Body of pancreas (tissue), 4 donors: ENCODE results near the gene ZBP1.

ENCODE experiments used
- POLR2A ChIP-seq, 3 donors: fragments of 450-650 bp; IDR thresholded peaks; one replicate each; pipeline ENCODE4 v1.6.1; 2016; ENCODE audit warnings: antibody characterized with exemption in 3 of 3, mild to moderate bottlenecking in 2 of 3
- TF ChIP-seq, protein P1 (sequence below), 7 experiments: fragments of 450-650 bp in 4 of 7; fragments of 200-600 bp in 3 of 7; sonication (generic) in 3 of 7; IDR thresholded peaks; one replicate each; pipeline ENCODE4 v1.5.1; 2016 to 2019; ENCODE audit warnings: antibody characterized with exemption in 7 of 7

DNA sequence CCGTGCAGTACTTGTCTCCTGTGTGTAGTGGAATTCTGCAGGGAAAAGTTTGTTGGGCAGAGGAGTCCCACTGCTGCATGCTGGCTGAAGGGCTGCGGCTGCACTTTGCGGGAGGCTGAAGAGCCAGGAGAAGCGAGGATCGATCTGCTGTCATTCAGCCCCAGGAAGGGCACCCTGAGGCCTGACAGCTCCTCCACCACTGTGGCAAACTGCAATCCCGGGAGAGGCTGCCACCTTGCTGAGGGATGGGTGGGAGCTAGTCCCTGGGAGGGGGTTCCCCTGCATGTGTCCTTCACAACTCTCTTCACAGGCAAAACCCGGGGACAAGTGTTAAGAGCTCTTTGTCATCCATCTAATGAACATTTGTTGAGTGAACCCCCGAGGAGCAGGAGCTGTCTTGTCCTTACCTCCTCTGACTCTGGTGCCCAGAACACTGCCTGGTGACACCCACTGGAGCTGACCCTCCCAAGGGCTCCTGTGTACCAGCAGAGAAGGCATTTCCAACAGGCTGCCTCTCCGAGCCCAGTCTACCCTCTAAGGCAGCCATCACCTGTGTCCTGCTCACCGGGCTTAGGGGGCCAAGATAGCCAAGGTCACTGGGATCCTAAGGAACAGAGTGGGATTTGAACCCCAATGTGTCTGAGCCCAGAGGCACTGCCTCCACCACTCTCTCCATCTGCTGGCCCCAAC, 41.6 kb downstream of the ZBP1 start:
- TF ChIP-seq, protein P1, sequence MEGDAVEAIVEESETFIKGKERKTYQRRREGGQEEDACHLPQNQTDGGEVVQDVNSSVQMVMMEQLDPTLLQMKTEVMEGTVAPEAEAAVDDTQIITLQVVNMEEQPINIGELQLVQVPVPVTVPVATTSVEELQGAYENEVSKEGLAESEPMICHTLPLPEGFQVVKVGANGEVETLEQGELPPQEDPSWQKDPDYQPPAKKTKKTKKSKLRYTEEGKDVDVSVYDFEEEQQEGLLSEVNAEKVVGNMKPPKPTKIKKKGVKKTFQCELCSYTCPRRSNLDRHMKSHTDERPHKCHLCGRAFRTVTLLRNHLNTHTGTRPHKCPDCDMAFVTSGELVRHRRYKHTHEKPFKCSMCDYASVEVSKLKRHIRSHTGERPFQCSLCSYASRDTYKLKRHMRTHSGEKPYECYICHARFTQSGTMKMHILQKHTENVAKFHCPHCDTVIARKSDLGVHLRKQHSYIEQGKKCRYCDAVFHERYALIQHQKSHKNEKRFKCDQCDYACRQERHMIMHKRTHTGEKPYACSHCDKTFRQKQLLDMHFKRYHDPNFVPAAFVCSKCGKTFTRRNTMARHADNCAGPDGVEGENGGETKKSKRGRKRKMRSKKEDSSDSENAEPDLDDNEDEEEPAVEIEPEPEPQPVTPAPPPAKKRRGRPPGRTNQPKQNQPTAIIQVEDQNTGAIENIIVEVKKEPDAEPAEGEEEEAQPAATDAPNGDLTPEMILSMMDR (IDR thresholded peaks at IDR 0.05), result no peak
- TF ChIP-seq POLR2A (IDR thresholded peaks at IDR 0.05), result no peak
